Lung (tissue), 12 donors: Measurements from ENCODE around the gene SPON1. TPM values are rescaled to one million over a fixed set of nuclear protein-coding genes. Genes with fewer than 3 reads are reported as not detected.
"Not testable (repeated sequence)": the region's sequence is repeated elsewhere in the genome, so short reads cannot be mapped to it uniquely, and the experiment has no call there.

Experiments
- ATAC-seq: fragments of 200-7000 bp; cut with Tn5 transposase; one replicate; pipeline ENCODE4 v1.9.1; 2020; ENCODE audit warnings: moderate number of reproducible peaks; ENCODE audit not compliant: insufficient read depth, low FRiP score
- DNase-seq, 3 donors: peaks; one replicate each; pipeline ENCODE4 v3.0.0-alpha.2; 2013 to 2017
- H3K27ac ChIP-seq, 2 donors: one replicate each; pipeline ENCODE4 v1.5.1; 2013; ENCODE audit warnings: mild to moderate bottlenecking in 2 of 2, moderate library complexity in 2 of 2, control low read depth in 1 of 2, inconsistent platforms in 1 of 2, low read depth in 1 of 2, low read length in 1 of 2
- H3K27me3 ChIP-seq, 3 donors: one replicate each; pipeline ENCODE4 v1.5.1; 2013; ENCODE audit warnings: low read length in 2 of 3; ENCODE audit not compliant: control insufficient read depth in 3 of 3, insufficient read depth in 3 of 3
- H3K36me3 ChIP-seq, 4 donors: one replicate each; pipeline ENCODE4 v1.5.1; 2013; ENCODE audit warnings: low read length in 4 of 4, mild to moderate bottlenecking in 1 of 4, moderate library complexity in 1 of 4; ENCODE audit not compliant: control insufficient read depth in 4 of 4, insufficient read depth in 4 of 4
- H3K4me1 ChIP-seq, 5 donors: one replicate each; pipeline ENCODE4 v1.5.1; 2013; ENCODE audit warnings: low read length in 5 of 5, mild to moderate bottlenecking in 2 of 5, moderate library complexity in 1 of 5; ENCODE audit not compliant: control insufficient read depth in 5 of 5, insufficient read depth in 5 of 5
- H3K4me3 ChIP-seq: one replicate; pipeline ENCODE4 v1.5.1; 2013; ENCODE audit warnings: mild to moderate bottlenecking, control low read depth, moderate library complexity
- H3K9ac ChIP-seq, 2 donors: one replicate each; pipeline ENCODE4 v1.5.1; 2013; ENCODE audit warnings: low read length in 2 of 2, control low read depth in 1 of 2; ENCODE audit not compliant: insufficient read depth in 1 of 2
- H3K9me3 ChIP-seq, 4 donors: one replicate each; pipeline ENCODE4 v1.5.1; 2013; ENCODE audit warnings: low read length in 3 of 4, mild to moderate bottlenecking in 1 of 4, moderate library complexity in 1 of 4; ENCODE audit not compliant: control insufficient read depth in 4 of 4, insufficient read depth in 3 of 4
- WGBS, 2 donors: extraction: QIAGEN DNeasy Blood & Tissue Kit; methylation state at CpG; one replicate each; pipeline ENCODE4 v1.1.7; 2013; 5-methylcytosine and 5-hydroxymethylcytosine counted together
- polyA plus RNA-seq, 2 donors: library from polyadenylated mRNA; stranded (reverse); fragments of 200-250 nt; gene quantifications; one replicate each; pipeline ENCODE4 v1.2.1, GENCODE V29; 2013
- total RNA-seq, 2 donors: library from RNA; depleted of rRNA in 1 of 2; stranded (reverse); fragments of >200 nt in 1 of 2; gene quantifications; one replicate each; pipeline ENCODE4 v1.2.1, GENCODE V29; 2014 to 2021
- TF ChIP-seq, protein P1 (sequence below): IDR thresholded peaks from 2 replicates; pipeline ENCODE4 v1.5.1; 2012; ENCODE audit warnings: mild to moderate bottlenecking; ENCODE audit errors: control extremely low read depth, extremely low read depth
- donor health status: control.
- donor health status: control.
- donor health status: Bipolar disorder and iron deficiency.
- donor health status: healthy.
- donor health status: DM: yes; HTN: yes; CAD: no.

SPON1 gene
- total and polyA plus RNA-seq, 4 donors, result 8.4 to 98.6 (median 59.9) TPM

DNA sequence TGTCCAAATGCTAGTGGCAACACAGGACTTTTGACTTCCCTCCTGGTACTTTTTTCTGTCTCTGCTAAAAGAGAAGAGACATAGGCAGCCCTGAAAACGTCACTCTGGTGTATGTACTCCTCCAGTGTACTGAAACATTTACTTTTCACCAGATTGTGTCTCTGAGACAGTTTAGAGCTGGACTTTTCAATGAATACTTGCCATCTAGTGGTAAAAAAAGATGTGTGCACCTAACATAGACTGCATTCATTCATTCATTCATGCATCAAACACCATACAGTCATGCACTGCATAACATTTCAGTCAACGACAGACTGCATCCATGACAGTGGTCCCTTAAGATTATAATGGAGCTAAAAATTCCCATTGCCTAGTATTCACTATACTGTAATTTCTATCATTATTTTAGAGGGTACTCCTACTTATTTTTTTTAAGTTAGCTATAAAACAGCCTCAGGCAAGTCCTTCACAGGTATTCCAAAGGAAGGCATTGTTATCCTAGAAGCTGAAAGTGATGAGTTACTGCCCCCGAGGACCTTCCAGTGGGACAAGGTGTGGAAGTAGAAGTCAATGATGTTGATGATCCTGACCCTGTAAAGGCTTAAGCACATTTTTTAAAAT, 186.2 kb downstream of the SPON1 start:
- WGBS, 2 donors, result 39 to 56% methylated on average over 3 of the region's 3 CpGs
- DNase-seq, result peak in 2 of 3 donors; percentile 62 to 63
- H3K27me3 ChIP-seq, result no peaks in the 10 kb centered on the region

DNA sequence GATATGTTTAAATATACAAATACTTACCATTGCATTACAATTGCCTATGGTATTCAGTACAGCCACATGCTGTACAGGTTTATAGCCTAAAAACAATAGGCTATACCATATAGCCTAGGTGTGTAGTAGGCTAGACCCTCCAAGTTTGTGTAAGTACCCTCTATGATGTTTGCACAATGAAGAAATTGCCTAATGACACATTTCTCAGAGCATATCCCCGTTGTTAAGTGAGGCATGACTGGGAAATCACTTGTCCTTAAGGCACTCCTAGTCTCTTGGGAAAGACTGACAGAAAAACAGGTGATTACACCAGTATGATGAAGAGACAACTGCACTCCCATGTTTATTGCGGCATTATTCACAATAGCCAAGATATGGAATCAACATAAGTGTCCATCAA, 187.2 kb downstream of the SPON1 start:
- Histone ChIP-seq H3K9ac (no peak overlapping the region), H3K27me3 (no peaks in the 10 kb centered on the region), H3K9me3 (peaks cover 3 to 7% (median 5%) of the 10 kb centered on the region in 4 donors), H3K4me1 (no peaks in the 10 kb centered on the region), H3K4me3 (no peak overlapping the region), H3K27ac (no peak overlapping the region), H3K36me3 (peaks cover 0 to 4% (median 0%) of the 10 kb centered on the region in 4 donors)
- ATAC-seq (no peak), DNase-seq (no peak)
- TF ChIP-seq, protein P1, sequence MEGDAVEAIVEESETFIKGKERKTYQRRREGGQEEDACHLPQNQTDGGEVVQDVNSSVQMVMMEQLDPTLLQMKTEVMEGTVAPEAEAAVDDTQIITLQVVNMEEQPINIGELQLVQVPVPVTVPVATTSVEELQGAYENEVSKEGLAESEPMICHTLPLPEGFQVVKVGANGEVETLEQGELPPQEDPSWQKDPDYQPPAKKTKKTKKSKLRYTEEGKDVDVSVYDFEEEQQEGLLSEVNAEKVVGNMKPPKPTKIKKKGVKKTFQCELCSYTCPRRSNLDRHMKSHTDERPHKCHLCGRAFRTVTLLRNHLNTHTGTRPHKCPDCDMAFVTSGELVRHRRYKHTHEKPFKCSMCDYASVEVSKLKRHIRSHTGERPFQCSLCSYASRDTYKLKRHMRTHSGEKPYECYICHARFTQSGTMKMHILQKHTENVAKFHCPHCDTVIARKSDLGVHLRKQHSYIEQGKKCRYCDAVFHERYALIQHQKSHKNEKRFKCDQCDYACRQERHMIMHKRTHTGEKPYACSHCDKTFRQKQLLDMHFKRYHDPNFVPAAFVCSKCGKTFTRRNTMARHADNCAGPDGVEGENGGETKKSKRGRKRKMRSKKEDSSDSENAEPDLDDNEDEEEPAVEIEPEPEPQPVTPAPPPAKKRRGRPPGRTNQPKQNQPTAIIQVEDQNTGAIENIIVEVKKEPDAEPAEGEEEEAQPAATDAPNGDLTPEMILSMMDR, result no peak
- 59 to 67% methylated on average over 2 of the region's 2 CpGs for WGBS, 2 donors

More for the DNA sequence above, 186.2 kb downstream of the SPON1 start:
- Histone ChIP-seq H3K4me3 (no peak overlapping the region), H3K9ac (no peak overlapping the region), H3K9me3 (peaks cover 0 to 2% (median under 1%) of the 10 kb centered on the region in 4 donors), H3K27ac (no peak overlapping the region), H3K4me1 (no peaks in the 10 kb centered on the region), H3K36me3 (peaks cover 0 to 4% (median 0%) of the 10 kb centered on the region in 4 donors)
- TF ChIP-seq, protein P1, result no peak
- ATAC-seq, result peak; percentile 72

DNA sequence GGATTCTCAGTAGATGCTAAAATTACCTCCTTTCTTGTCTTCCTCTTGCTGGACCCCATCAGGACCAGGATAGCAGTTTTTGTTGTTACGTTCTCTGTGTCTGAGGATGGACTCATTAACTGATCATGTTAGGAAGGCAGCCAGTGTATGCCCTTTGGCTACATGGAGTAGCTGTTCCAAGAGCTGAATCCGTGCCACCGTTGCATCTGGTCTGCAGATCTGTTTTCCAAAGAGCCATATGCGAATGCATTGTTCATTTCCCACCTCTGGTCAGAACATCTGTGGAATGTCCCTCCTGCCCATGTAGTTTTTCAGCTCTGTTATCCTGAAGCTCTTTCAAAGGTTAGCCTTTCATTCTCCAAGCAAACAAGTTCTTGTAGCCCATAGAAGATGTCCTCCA, 188.4 kb downstream of the SPON1 start:
- DNase-seq, result no peak
- ATAC-seq, result no peak
- no peak overlapping the region for H3K4me3 ChIP-seq
- WGBS, 2 donors, result 87 to 95% methylated on average over 4 of the region's 4 CpGs
- H3K4me1 ChIP-seq, result no peaks in the 10 kb centered on the region
- H3K9ac ChIP-seq, result no peak overlapping the region
- no peaks in the 10 kb centered on the region for H3K27me3 ChIP-seq
- H3K9me3 ChIP-seq, result peaks cover 3 to 9% (median 7%) of the 10 kb centered on the region in 4 donors
- H3K36me3 ChIP-seq, result peaks cover 0 to 4% (median 0%) of the 10 kb centered on the region in 4 donors
- H3K27ac ChIP-seq, result no peak overlapping the region
- TF ChIP-seq, protein P1, result no peak

DNA sequence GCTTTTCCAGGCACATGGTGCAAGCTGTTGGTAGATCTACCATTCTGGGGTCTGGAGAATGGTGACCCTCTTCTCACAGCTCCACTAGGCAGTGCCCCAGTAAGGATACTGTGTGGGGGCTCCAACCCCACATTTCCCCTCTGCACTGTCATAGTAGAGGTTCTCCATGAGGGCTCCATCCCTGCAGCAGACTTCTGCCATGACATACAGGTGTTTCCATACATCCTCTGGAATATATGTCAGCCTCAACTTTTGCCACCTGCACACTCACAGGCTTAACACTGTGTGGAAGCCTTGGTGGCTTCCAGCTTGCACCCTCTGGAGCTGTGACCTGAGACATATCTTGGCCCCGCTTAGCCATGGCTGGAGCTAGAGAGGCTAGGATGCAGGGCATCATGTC, 191.6 kb downstream of the SPON1 start:
- not testable (repeated sequence) for H3K27me3 ChIP-seq
- WGBS, 2 donors, result 65 to 100% methylated on average over 1 of the region's 1 CpG

More for the DNA sequence above, 191.6 kb downstream of the SPON1 start:
- H3K9ac ChIP-seq, H3K4me3 ChIP-seq, ATAC-seq, H3K4me1 ChIP-seq, DNase-seq, H3K36me3 ChIP-seq, H3K27ac ChIP-seq: not testable (repeated sequence)
- peaks cover 3 to 18% (median 7%) of the 10 kb centered on the region in 4 donors for H3K9me3 ChIP-seq
